Activated CD4-positive, alpha-beta T cell treated with anti-CD3 and anti-CD28 coated beads, Interleukin-2, amount 10 ng/mL, durations not matched to agents 24 days and 14 days (primary cell): Measurements from ENCODE around the gene MYH15. TPM values are rescaled to one million over a fixed set of nuclear protein-coding genes. Genes with fewer than 3 reads are reported as not detected.

Experiments used
- DNase-seq: peaks from one replicate; pipeline ENCODE4 v3.0.0; 2022
- H3K27ac Mint-ChIP-seq: one replicate; pipeline ENCODE4 v1.8.0; 2022; ENCODE audit warnings: mild to moderate bottlenecking, mixed read lengths
- H3K27me3 Mint-ChIP-seq: one replicate; pipeline ENCODE4 v1.8.0; 2022; ENCODE audit warnings: mixed read lengths
- H3K36me3 Mint-ChIP-seq: one replicate; pipeline ENCODE4 v1.8.0; 2022; ENCODE audit warnings: low read depth, mild to moderate bottlenecking, mixed read lengths
- H3K4me1 Mint-ChIP-seq: one replicate; pipeline ENCODE4 v1.8.0; 2021; ENCODE audit warnings: mixed read lengths
- H3K4me3 Mint-ChIP-seq: one replicate; pipeline ENCODE4 v1.8.0; 2022; ENCODE audit warnings: mild to moderate bottlenecking, moderate library complexity, mixed read lengths
- H3K9me3 Mint-ChIP-seq: one replicate; pipeline ENCODE4 v1.8.0; 2021; ENCODE audit warnings: mixed read lengths
- intact Hi-C: fragments of 100-400 bp; cut with micrococcal nuclease; formaldehyde crosslinking; loops from one replicate; pipeline ENCODE4 v1.15.1; 2023
- total RNA-seq: library from RNA; stranded (reverse); gene quantifications from 2 replicates; pipeline ENCODE4 v1.2.3, GENCODE V29; 2022

The MYH15 gene
- 0.12 TPM in 1 of 2 replicates, not detected in the other for total RNA-seq

GRCh38 chr3:108510496-108510895, at the start of gene MYH15:
TSS of gene MYH15 (minus strand) at chr3:108510596. CDS start at chr3:108510530, 66 bp downstream.
- no peak for DNase-seq
- intact Hi-C loops, result no loop called here
- no peaks in the 10 kb centered on the region for H3K9me3 Mint-ChIP-seq

GRCh38 chr3:108555966-108556581, 45.7 kb upstream of the MYH15 start:
- no peaks in the 10 kb centered on the region for H3K9me3 Mint-ChIP-seq
- H3K4me3 Mint-ChIP-seq, result no peak overlapping the region
- no peaks in the 10 kb centered on the region for H3K27me3 Mint-ChIP-seq
- intact Hi-C loops, result loop anchor here (5.0 to 10.0 kb wide), 2 partner anchors 359 to 404 kb away; no protein-coding TSS in a partner anchor
- DNase-seq, result no peak
- H3K4me1 Mint-ChIP-seq, result peaks cover 9% of the 10 kb centered on the region
- peaks cover 50% of the 10 kb centered on the region for H3K36me3 Mint-ChIP-seq
- H3K27ac Mint-ChIP-seq, result no peak overlapping the region

More at GRCh38 chr3:108510496-108510895, at the start of gene MYH15:
- Mint-ChIP-seq H3K27ac (no peak within 1 kb of the TSS), H3K4me3 (no peak within 1 kb of the TSS), H3K36me3 (no peaks in the 10 kb centered on the region), H3K4me1 (peaks cover 2% of the 10 kb centered on the region), H3K27me3 (peaks cover 6% of the 10 kb centered on the region)

DNA sequence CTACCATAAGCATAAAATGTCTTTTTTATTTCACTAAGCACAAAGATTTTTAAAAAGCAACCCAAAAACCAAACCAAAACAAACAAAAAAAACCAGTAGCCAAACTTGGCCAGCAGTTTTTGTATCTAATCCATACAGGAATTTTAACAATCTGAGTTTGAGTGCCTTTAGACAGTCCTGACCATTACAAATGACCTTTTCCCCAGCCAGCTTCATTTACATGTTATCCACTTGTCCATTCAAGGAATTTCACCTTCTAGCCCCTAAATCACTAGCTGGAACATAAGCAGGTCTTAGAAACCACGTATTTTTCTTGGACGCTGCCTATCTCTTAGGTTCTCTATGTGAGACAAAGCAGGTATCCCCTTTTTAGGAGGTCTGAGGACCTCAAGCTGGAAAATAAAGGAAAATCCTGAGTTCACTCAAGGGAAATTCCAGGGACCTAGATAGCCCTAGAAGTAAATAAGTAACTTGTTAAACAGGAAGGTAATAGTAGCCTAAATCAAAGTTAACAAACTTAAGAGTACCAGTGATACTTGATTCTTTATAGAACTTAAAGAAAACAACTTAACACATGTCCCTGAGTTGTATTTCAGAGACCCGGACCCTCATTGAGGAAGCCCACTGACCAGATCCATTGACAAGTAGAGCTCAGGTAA, 44.6 kb upstream of the MYH15 start:
- H3K4me3 Mint-ChIP-seq, result no peak overlapping the region
- no peaks in the 10 kb centered on the region for H3K27me3 Mint-ChIP-seq
- H3K36me3 Mint-ChIP-seq, result peaks cover 45% of the 10 kb centered on the region
- intact Hi-C loops, result loop anchor here (5.0 to 10.0 kb wide), 2 partner anchors 360 to 403 kb away; no protein-coding TSS in a partner anchor
- no peaks in the 10 kb centered on the region for H3K9me3 Mint-ChIP-seq
- H3K27ac Mint-ChIP-seq, result no peak overlapping the region
- peaks cover 9% of the 10 kb centered on the region for H3K4me1 Mint-ChIP-seq
- DNase-seq, result no peak

DNA sequence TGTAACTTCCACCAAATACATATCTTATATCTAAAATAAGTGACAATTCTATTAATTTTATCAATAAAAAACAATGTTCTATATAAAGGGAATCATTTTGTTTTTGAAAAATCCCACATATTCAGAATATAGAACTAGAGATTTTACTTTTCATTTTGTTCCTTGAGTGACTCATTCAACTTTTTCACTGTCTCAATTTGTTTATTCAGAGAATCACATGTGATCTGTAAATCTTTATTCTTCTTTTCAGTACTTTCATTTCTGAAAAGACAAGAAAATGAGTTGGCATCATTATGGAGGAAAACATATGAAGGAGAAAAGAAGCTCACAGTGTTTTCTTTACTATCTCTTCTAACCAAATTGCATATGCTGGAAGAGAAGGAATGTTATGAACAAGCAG, 43.8 kb upstream of the MYH15 start:
- Mint-ChIP-seq H3K27me3 (no peaks in the 10 kb centered on the region), H3K4me3 (no peak overlapping the region), H3K9me3 (no peaks in the 10 kb centered on the region), H3K36me3 (peaks cover 43% of the 10 kb centered on the region), H3K4me1 (peaks cover 9% of the 10 kb centered on the region), H3K27ac (peak overlapping the region; percentile 39)
- DNase-seq, result no peak
- intact Hi-C loops, result loop anchor here (10.0 kb wide), 1 partner anchor 361 kb away; no protein-coding TSS in a partner anchor

- peak; percentile 68 for DNase-seq
- intact Hi-C loops, result loop anchor here (1.0 to 10.0 kb wide), 3 partner anchors 63 to 362 kb away; no protein-coding TSS in a partner anchor
- H3K27me3 Mint-ChIP-seq, result no peaks in the 10 kb centered on the region
- H3K36me3 Mint-ChIP-seq, result peaks cover 38% of the 10 kb centered on the region
- no peaks in the 10 kb centered on the region for H3K9me3 Mint-ChIP-seq
- H3K4me1 Mint-ChIP-seq, result peaks cover 9% of the 10 kb centered on the region
- no peak overlapping the region for H3K4me3 Mint-ChIP-seq
- H3K27ac Mint-ChIP-seq, result no peak overlapping the region
Measured at GRCh38 chr3:108552267-108553159, 42.1 kb upstream of the MYH15 start.

- DNase-seq, result no peak
- Mint-ChIP-seq H3K27me3 (no peaks in the 10 kb centered on the region), H3K4me1 (peaks cover 13% of the 10 kb centered on the region), H3K27ac (no peak overlapping the region), H3K36me3 (peaks cover 33% of the 10 kb centered on the region), H3K4me3 (no peak overlapping the region), H3K9me3 (no peaks in the 10 kb centered on the region)
- intact Hi-C loops, result no loop called here
Measured at GRCh38 chr3:108548886-108549285, 38.5 kb upstream of the MYH15 start.

DNA sequence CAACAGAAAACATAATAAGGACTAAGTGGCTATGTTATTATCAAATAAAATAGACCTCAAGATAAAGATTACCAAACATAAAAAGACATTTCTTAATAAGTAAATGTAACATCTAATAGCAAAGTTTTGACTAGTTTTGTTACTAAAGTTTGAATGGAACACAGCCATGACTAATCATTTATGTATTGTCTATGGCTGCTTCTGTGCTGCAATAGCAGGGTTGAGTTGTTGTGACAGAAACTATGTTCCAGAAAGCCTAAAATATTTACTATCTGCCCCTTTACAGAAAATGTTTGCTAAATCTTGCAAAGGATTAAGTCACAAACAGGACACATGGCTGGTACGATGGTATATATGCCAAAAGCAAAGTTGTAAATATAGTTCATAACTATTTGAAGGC, 37.9 kb upstream of the MYH15 start:
- Mint-ChIP-seq H3K4me1 (peaks cover 13% of the 10 kb centered on the region), H3K27ac (no peak overlapping the region), H3K4me3 (no peak overlapping the region), H3K27me3 (no peaks in the 10 kb centered on the region), H3K36me3 (peaks cover 38% of the 10 kb centered on the region), H3K9me3 (no peaks in the 10 kb centered on the region)
- DNase-seq, result no peak
- intact Hi-C loops, result no loop called here

- intact Hi-C loops, result no loop called here
- DNase-seq, result no peak
- no peak overlapping the region for H3K4me3 Mint-ChIP-seq
- H3K27ac Mint-ChIP-seq, result no peak overlapping the region
- H3K4me1 Mint-ChIP-seq, result peaks cover 7% of the 10 kb centered on the region
- peaks cover 40% of the 10 kb centered on the region for H3K36me3 Mint-ChIP-seq
- H3K27me3 Mint-ChIP-seq, result no peaks in the 10 kb centered on the region
- no peaks in the 10 kb centered on the region for H3K9me3 Mint-ChIP-seq
Measured at GRCh38 chr3:108546692-108547091, 36.3 kb upstream of the MYH15 start.

DNA sequence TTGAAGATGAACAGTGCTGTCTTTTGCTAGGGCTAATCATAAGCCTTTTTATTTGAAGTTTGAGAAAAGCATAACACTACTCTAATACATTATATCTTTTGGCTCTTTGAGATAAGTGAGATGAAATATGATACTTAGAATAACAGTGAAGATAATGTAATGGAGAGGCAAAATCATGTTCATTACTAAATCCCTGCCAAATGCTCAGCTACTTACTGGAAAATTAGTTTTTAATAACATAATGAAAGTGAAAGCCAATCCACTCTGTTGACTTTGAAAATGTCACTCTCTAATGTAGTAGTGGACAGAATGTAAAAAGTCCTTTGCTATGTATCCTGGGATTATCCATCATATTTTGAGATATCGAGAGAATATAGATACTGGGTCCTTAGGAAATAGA, 35.9 kb upstream of the MYH15 start:
- intact Hi-C loops, result no loop called here
- Mint-ChIP-seq H3K36me3 (peaks cover 38% of the 10 kb centered on the region), H3K27ac (no peak overlapping the region)

GRCh38 chr3:108538083-108538482, 27.7 kb upstream of the MYH15 start:
- no peak overlapping the region for H3K4me3 Mint-ChIP-seq
- no peak for DNase-seq

More for the DNA sequence above, 35.9 kb upstream of the MYH15 start:
- Mint-ChIP-seq H3K27me3 (no peaks in the 10 kb centered on the region), H3K4me1 (peaks cover 7% of the 10 kb centered on the region), H3K9me3 (no peaks in the 10 kb centered on the region), H3K4me3 (peak overlapping the region; percentile 29)
- no peak for DNase-seq

DNA sequence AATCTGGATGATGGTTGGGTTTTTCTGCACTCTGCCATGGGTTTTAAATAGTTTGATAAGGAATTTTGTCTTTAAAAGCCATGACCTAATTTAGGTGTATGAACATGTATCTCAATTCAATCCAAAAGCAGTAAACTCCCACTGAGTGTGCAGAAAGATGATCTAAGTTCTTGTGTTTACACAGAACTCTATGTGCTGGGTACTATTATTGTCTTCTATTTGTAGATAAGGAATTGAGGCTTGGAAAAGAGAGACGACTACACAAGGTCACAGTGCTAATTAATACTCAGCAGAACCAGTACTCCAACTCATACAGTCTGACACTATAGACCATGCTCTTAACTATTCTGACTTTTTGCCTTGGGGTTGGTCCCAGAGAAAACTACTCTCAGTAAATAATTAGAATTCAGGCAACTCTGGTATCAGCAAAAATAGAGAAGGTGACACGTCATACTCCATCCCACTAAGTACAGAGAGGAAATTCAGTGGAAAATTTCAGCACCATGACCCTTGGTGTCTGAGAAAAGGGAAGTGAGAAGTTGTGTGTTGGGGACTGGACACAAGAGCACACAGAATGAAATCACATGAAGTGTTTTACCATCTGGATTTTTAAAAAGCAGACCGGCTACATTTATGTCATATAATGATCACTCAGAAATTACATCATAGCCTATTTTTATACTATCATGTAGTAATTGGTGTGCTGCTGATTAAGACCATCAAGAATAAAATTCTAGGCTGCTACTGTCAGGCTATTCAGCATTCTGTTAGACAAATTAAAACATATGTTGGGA, 18.3 kb upstream of the MYH15 start:
- Mint-ChIP-seq H3K36me3 (no peaks in the 10 kb centered on the region), H3K27me3 (peaks cover 23% of the 10 kb centered on the region), H3K4me1 (no peaks in the 10 kb centered on the region), H3K4me3 (no peak overlapping the region), H3K27ac (no peak overlapping the region), H3K9me3 (no peaks in the 10 kb centered on the region)
- no peak for DNase-seq
- intact Hi-C loops, result no loop called here

More at GRCh38 chr3:108538083-108538482, 27.7 kb upstream of the MYH15 start:
- Mint-ChIP-seq H3K36me3 (peaks cover 8% of the 10 kb centered on the region), H3K27ac (no peak overlapping the region), H3K27me3 (peaks cover 3% of the 10 kb centered on the region), H3K4me1 (peaks cover 4% of the 10 kb centered on the region), H3K9me3 (no peaks in the 10 kb centered on the region)
- intact Hi-C loops, result no loop called here

DNA sequence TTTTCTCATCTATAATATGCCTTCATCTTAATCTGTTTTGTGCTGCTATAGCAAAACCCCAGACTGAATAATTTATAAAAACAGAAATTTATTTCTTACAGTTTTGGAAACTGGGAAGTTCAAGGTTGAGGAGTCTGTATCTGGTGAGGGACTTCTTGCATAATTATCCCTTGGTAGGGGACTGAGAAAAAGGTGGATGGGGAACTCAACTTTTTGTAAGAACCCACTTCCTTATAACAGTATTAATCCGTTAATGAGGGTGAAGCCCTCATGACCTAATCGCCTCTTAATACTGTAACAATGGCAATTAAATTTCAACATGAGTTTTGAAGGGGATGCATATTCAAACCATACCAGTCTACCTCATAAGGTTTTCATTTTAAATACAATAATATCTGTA, 17.4 kb upstream of the MYH15 start:
- Mint-ChIP-seq H3K4me1 (no peaks in the 10 kb centered on the region), H3K27me3 (peaks cover 22% of the 10 kb centered on the region), H3K36me3 (no peaks in the 10 kb centered on the region), H3K4me3 (no peak overlapping the region), H3K9me3 (no peaks in the 10 kb centered on the region), H3K27ac (no peak overlapping the region)
- DNase-seq, result no peak
- intact Hi-C loops, result no loop called here

DNA sequence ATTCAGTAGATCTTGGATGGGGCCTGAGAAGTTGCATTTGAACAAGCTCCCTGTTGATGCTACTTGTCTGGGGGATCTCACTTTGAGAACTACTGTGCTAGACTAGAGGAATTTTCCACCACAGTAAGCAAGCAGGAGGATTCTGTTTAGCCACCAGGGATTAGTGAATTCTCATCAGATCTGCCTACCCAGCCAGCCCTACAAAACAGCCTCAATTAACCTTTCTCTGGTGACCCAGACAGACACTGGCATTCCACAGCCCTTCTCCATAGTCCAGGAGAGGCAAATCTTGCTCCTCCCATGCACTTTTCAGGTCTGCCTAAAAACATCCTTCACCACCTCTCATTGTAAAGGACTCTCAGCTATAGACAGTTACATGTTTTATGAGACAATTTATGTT, 16.7 kb upstream of the MYH15 start:
- H3K27me3 Mint-ChIP-seq, result peaks cover 23% of the 10 kb centered on the region

More for the DNA sequence above, 16.7 kb upstream of the MYH15 start:
- Mint-ChIP-seq H3K9me3 (no peaks in the 10 kb centered on the region), H3K4me1 (no peaks in the 10 kb centered on the region), H3K27ac (no peak overlapping the region), H3K36me3 (no peaks in the 10 kb centered on the region), H3K4me3 (no peak overlapping the region)
- intact Hi-C loops, result no loop called here
- DNase-seq, result no peak
